MM.1S (cell line): Measurements from ENCODE around the gene ROMO1.

Experiments
- DNase-seq: peaks from one replicate; pipeline ENCODE4 v3.0.0-alpha.2; 2015
- H2AFZ ChIP-seq: fragments of 300-600 bp; sonication (generic); 2 replicates; pipeline ENCODE4 v1.6.0; 2016; ENCODE audit warnings: antibody characterized with exemption, low read length
- H3F3A ChIP-seq: fragments of 300-600 bp; sonication (generic); 2 replicates; pipeline ENCODE4 v1.6.1; 2016; ENCODE audit warnings: mild to moderate bottlenecking, antibody characterized with exemption, low read length, moderate library complexity, mixed read lengths; ENCODE audit not compliant: insufficient read depth
- H3K27ac ChIP-seq: fragments of 300-600 bp; sonication (generic); 2 replicates; pipeline ENCODE4 v1.5.1; 2016; ENCODE audit warnings: mild to moderate bottlenecking, low read length
- H3K27me3 ChIP-seq: fragments of 300-600 bp; sonication (generic); replicated peaks from 2 replicates; pipeline ENCODE4 v1.6.0; 2016; ENCODE audit warnings: low read length; ENCODE audit not compliant: insufficient read depth
- H3K36me3 ChIP-seq: fragments of 300-600 bp; sonication (generic); replicated peaks from 2 replicates; pipeline ENCODE4 v1.6.1; 2016; ENCODE audit warnings: mild to moderate bottlenecking, low read length, mixed read lengths; ENCODE audit not compliant: insufficient read depth
- H3K4me1 ChIP-seq: fragments of 300-600 bp; sonication (generic); 2 replicates; pipeline ENCODE4 v1.6.1; 2016; ENCODE audit warnings: low read length, mixed read lengths
- H3K4me2 ChIP-seq: fragments of 300-600 bp; sonication (generic); 2 replicates; pipeline ENCODE4 v1.6.0; 2016; ENCODE audit warnings: low read depth, low read length
- H3K4me3 ChIP-seq: fragments of 300-600 bp; sonication (generic); 2 replicates; pipeline ENCODE4 v1.5.1; 2016; ENCODE audit warnings: low read length, mixed read lengths
- H3K79me2 ChIP-seq: fragments of 300-600 bp; sonication (generic); 2 replicates; pipeline ENCODE4 v1.6.1; 2016; ENCODE audit warnings: mixed run types, low read length, mixed read lengths
- H3K9ac ChIP-seq: fragments of 300-600 bp; sonication (generic); 2 replicates; pipeline ENCODE4 v1.6.1; 2016; ENCODE audit warnings: low read length, mixed read lengths
- H3K9me2 ChIP-seq: fragments of 300-600 bp; sonication (generic); replicated peaks from 2 replicates; pipeline ENCODE4 v1.6.1; 2016; ENCODE audit warnings: mild to moderate bottlenecking, low read length, mixed read lengths; ENCODE audit not compliant: insufficient read depth
- H3K9me3 ChIP-seq: fragments of 300-600 bp; sonication (generic); replicated peaks from 2 replicates; pipeline ENCODE4 v1.6.1; 2016; ENCODE audit warnings: mild to moderate bottlenecking, low read length, mixed read lengths; ENCODE audit not compliant: insufficient read depth
- H4K20me1 ChIP-seq: fragments of 300-600 bp; sonication (generic); 2 replicates; pipeline ENCODE4 v1.6.1; 2016; ENCODE audit warnings: mild to moderate bottlenecking, low read length, moderate library complexity, mixed read lengths; ENCODE audit not compliant: insufficient read depth
- CTCF ChIP-seq: fragments of 300-600 bp; sonication (generic); IDR thresholded peaks from 2 replicates; pipeline ENCODE4 v1.5.1; 2016; ENCODE audit warnings: antibody characterized with exemption, low read length, mixed read lengths
- EZH2 ChIP-seq: fragments of 300-600 bp; sonication (generic); optimal IDR thresholded peaks from 2 replicates; pipeline ENCODE3; 2017; ENCODE audit warnings: low read depth, mild to moderate bottlenecking, antibody characterized with exemption, low read length, mixed read lengths
- EZH2phosphoT487 ChIP-seq: fragments of 300-600 bp; sonication (generic); IDR thresholded peaks from 2 replicates; pipeline ENCODE4 v1.6.1; 2018; ENCODE audit warnings: antibody characterized with exemption, low read length

ROMO1 gene

GRCh38 chr20:35661908-35662307, 37.3 kb upstream of the ROMO1 start:
- Histone ChIP-seq H3K4me2 (peak overlapping the region; percentile 82), H3K4me1 (peaks cover 31% of the 10 kb centered on the region), H3K4me3 (peak overlapping the region; percentile 92; the same call in 1 of the 2 replicates), H3K27ac (peak overlapping the region; percentile 1; the same call in 1 of the 2 replicates), H3K9me3 (no peaks in the 10 kb centered on the region), H3K36me3 (0 out of 2 replicates have a peak, but pooled peaks cover 4% of the 10 kb centered on the region), H3F3A (peaks cover 27% of the 10 kb centered on the region), H3K79me2 (peaks cover 78% of the 10 kb centered on the region), H3K9me2 (no peaks in the 10 kb centered on the region), H3K27me3 (no peaks in the 10 kb centered on the region), H3K9ac (peak overlapping the region; percentile 1; the same call in 1 of the 2 replicates), H2AFZ (no peak overlapping the region), H4K20me1 (peaks cover 63% of the 10 kb centered on the region)
- no peak for DNase-seq
- TF ChIP-seq EZH2phosphoT487 (no peak), EZH2 (no peak), CTCF (no peak)

GRCh38 chr20:35662551-35662950, 36.7 kb upstream of the ROMO1 start:
- Histone ChIP-seq H3K9me3 (no peaks in the 10 kb centered on the region), H2AFZ (no peak overlapping the region), H3K27me3 (no peaks in the 10 kb centered on the region), H3K4me1 (peaks cover 31% of the 10 kb centered on the region), H3K9ac (peak overlapping the region; percentile 4; the same call in 1 of the 2 replicates), H3K9me2 (no peaks in the 10 kb centered on the region), H3F3A (peaks cover 27% of the 10 kb centered on the region), H4K20me1 (peaks cover 57% of the 10 kb centered on the region), H3K4me2 (peak overlapping the region; percentile 82), H3K36me3 (no peaks in the 10 kb centered on the region), H3K79me2 (peaks cover 71% of the 10 kb centered on the region), H3K4me3 (peak overlapping the region; percentile 92), H3K27ac (no peak overlapping the region)
- TF ChIP-seq CTCF (no peak), EZH2 (no peak), EZH2phosphoT487 (no peak)
- DNase-seq, result no peak

GRCh38 chr20:35663516-35664465, 35.4 kb upstream of the ROMO1 start:
- DNase-seq, result peak; percentile 65
- Histone ChIP-seq H3K4me3 (peak overlapping the region; percentile 92), H3K36me3 (no peaks in the 10 kb centered on the region), H2AFZ (peak overlapping the region; percentile 47), H3K4me2 (peak overlapping the region; percentile 82), H3K9me2 (no peaks in the 10 kb centered on the region), H4K20me1 (peaks cover 47% of the 10 kb centered on the region), H3K9ac (peak overlapping the region; percentile 96), H3K27ac (peak overlapping the region; percentile 80), H3K27me3 (no peaks in the 10 kb centered on the region), H3K9me3 (no peaks in the 10 kb centered on the region), H3K4me1 (peaks cover 31% of the 10 kb centered on the region), H3F3A (peaks cover 27% of the 10 kb centered on the region), H3K79me2 (peaks cover 60% of the 10 kb centered on the region)
- no peak for TF ChIP-seq EZH2phosphoT487
- no peak for TF ChIP-seq EZH2
- no peak; the same call in 1 of the 2 replicates for TF ChIP-seq CTCF
